Endodermal cell (in vitro differentiated cells): ENCODE results near the gene ALDOA. TPM values are rescaled to one million over a fixed set of nuclear protein-coding genes. Genes with fewer than 3 reads are reported as not detected.

Source experiments
- DNase-seq: peaks from one replicate; pipeline ENCODE4 v3.0.0-alpha.2; 2017
- H3K27ac ChIP-seq: 2 replicates; pipeline ENCODE4 v1.5.1; 2013; ENCODE audit warnings: mild to moderate bottlenecking, low read depth, low read length, moderate library complexity
- H3K27me3 ChIP-seq: 2 replicates; pipeline ENCODE4 v1.6.1; 2013; ENCODE audit warnings: mild to moderate bottlenecking, low read length, moderate library complexity; ENCODE audit not compliant: insufficient read depth, control insufficient read depth, poor library complexity, severe bottlenecking
- H3K36me3 ChIP-seq: 2 replicates; pipeline ENCODE4 v1.7.0; 2013; ENCODE audit warnings: mild to moderate bottlenecking, low read length, moderate library complexity; ENCODE audit not compliant: control insufficient read depth, insufficient read depth
- H3K4me1 ChIP-seq: one replicate; pipeline ENCODE4 v1.7.0; 2013; ENCODE audit warnings: low read length; ENCODE audit not compliant: control insufficient read depth, insufficient read depth
- H3K4me3 ChIP-seq: 2 replicates; pipeline ENCODE4 v1.5.1; 2013; ENCODE audit warnings: mild to moderate bottlenecking, low read length, moderate library complexity
- H3K9ac ChIP-seq: 2 replicates; pipeline ENCODE4 v1.6.1; 2013; ENCODE audit warnings: mild to moderate bottlenecking, low read length, moderate library complexity; ENCODE audit not compliant: poor library complexity, severe bottlenecking; ENCODE audit errors: extremely low read depth
- H3K9me3 ChIP-seq: 2 replicates; pipeline ENCODE4 v1.6.1; 2013; ENCODE audit warnings: mild to moderate bottlenecking, low read length, moderate library complexity; ENCODE audit not compliant: control insufficient read depth
- H3K27ac Mint-ChIP-seq: 2 replicates; pipeline ENCODE4 v1.8.0; 2020; ENCODE audit warnings: mixed read lengths
- H3K27me3 Mint-ChIP-seq: 2 replicates; pipeline ENCODE4 v1.8.0; 2021; ENCODE audit warnings: mild to moderate bottlenecking, mixed read lengths; ENCODE audit not compliant: insufficient read depth
- H3K36me3 Mint-ChIP-seq: 2 replicates; pipeline ENCODE4 v1.8.0; 2020; ENCODE audit warnings: low read depth, mixed read lengths
- H3K4me1 Mint-ChIP-seq: 2 replicates; pipeline ENCODE4 v1.8.0; 2020; ENCODE audit warnings: mixed read lengths
- H3K4me3 Mint-ChIP-seq: 2 replicates; pipeline ENCODE4 v1.8.0; 2020; ENCODE audit warnings: mild to moderate bottlenecking, moderate library complexity, mixed read lengths
- H3K9me3 Mint-ChIP-seq: 2 replicates; pipeline ENCODE4 v1.8.0; 2020; ENCODE audit warnings: mild to moderate bottlenecking, mixed read lengths
- WGBS, 2 experiments: methylation state at CpG; one replicate each; pipeline versions ENCODE4 v1.1.5 to v1.1.7; 2013; ENCODE audit warnings: missing lambda C conversion rate in 2 of 2, mixed read lengths in 1 of 2; ENCODE audit not compliant: insufficient coverage in 1 of 2, insufficient read length in 1 of 2; 5-methylcytosine and 5-hydroxymethylcytosine counted together
- total RNA-seq, 2 donors: library from RNA; stranded (reverse); fragmentation: NEBNext Ultra II Directional in 1 of 2; extraction: Animal tissue kit (Norgen Biotek cat#: 25700) in 1 of 2; gene quantifications; 2 replicates in 1 of 2; 3 replicates in 1 of 2; pipeline ENCODE4 v1.2.1, GENCODE V29; 2021
- TF ChIP-seq, protein P1 (sequence below): fragments of 200-600 bp; sonication (generic); conservative IDR thresholded peaks from 2 replicates; pipeline ENCODE4 v1.5.0; 2021; ENCODE audit warnings: antibody characterized with exemption, mild to moderate bottlenecking

ALDOA gene
- total RNA-seq, 2 donors from 2014 or later = 645 to 652 TPM

DNA sequence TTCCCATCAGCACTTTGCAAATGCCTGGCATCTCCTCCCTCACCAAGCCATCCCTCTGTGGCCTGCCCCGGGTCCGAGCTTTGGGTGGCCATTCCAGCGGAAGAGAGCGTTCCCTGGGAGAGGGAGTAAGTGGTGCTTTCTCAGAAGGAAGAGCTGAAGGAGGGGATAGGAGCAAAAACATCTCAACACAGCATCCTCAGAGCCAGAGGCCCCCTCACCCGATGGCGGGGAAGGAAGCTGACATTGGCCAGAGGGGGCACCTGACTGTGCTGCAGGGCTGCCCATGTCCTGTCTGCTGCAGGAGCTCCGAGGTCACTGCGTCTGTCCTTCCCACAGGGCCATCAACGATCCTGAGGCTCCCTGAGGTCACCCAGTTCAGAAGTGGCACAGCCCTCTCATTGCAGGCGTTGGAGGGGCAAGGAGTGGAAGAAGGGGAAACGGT lies 34.1 kb upstream of the ALDOA start:
- H3K4me3 ChIP-seq = peak overlapping the region; percentile 45
- H3K27me3 ChIP-seq = peaks cover 41% of the 10 kb centered on the region
- peak overlapping the region; percentile 47 for H3K4me3 Mint-ChIP-seq

DNA sequence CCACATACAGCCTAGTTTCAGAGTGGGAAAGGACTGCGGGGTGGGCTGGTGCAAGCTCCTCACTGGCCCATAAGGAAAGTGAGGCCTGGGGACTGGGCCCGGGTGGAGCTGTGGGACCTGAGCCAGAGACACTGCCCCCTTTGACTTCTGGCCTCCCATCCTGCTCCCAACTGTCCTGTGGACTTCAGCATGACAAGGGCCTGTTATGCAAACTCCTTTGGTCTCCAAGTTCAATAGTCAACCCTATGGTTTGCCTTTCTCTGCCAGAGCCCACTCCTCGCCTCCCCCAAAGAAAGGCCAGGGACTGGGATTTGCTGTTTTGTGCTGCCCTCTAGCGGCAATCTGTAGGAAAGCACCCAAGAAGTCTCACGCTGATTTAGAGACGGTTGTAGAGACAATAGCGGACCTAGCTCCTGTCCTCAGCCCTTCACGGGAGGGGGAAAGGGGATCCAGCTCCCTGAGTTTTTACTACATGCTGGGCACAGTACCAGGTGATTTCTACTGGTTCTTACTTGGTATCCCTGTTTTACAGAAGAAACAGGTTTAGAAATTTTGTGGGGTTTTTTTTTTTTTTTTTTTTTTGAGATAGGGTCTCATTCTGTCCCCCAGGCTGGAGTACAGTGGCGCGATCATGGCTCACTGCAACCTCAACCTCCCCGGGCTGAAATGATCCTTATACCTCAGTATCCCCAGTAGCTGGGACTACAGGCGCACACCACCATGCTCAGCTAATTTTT lies 33.3 kb upstream of the ALDOA start:
- Histone ChIP-seq H3K27me3 (peaks cover 42% of the 10 kb centered on the region), H3K36me3 (no peaks in the 10 kb centered on the region), H3K4me1 (no peaks in the 10 kb centered on the region), H3K27ac (no peak overlapping the region), H3K9me3 (no peaks in the 10 kb centered on the region), H3K4me3 (no peak overlapping the region), H3K9ac (no peak overlapping the region)
- Mint-ChIP-seq H3K27ac (no peak overlapping the region), H3K36me3 (no peaks in the 10 kb centered on the region), H3K9me3 (no peaks in the 10 kb centered on the region), H3K4me1 (peaks cover 2% of the 10 kb centered on the region), H3K4me3 (peak overlapping the region; percentile 47), H3K27me3 (peaks cover 72% of the 10 kb centered on the region)
- 27 to 39% methylated on average over 8 to 12 of the region's 12 CpGs for WGBS, 2 experiments
- DNase-seq = peak; percentile 93
- TF ChIP-seq, protein P1, sequence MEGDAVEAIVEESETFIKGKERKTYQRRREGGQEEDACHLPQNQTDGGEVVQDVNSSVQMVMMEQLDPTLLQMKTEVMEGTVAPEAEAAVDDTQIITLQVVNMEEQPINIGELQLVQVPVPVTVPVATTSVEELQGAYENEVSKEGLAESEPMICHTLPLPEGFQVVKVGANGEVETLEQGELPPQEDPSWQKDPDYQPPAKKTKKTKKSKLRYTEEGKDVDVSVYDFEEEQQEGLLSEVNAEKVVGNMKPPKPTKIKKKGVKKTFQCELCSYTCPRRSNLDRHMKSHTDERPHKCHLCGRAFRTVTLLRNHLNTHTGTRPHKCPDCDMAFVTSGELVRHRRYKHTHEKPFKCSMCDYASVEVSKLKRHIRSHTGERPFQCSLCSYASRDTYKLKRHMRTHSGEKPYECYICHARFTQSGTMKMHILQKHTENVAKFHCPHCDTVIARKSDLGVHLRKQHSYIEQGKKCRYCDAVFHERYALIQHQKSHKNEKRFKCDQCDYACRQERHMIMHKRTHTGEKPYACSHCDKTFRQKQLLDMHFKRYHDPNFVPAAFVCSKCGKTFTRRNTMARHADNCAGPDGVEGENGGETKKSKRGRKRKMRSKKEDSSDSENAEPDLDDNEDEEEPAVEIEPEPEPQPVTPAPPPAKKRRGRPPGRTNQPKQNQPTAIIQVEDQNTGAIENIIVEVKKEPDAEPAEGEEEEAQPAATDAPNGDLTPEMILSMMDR = peak; percentile 91

More for the DNA sequence above, 34.1 kb upstream of the ALDOA start:
- Histone ChIP-seq H3K4me1 (no peaks in the 10 kb centered on the region), H3K9me3 (no peaks in the 10 kb centered on the region), H3K9ac (no peak overlapping the region), H3K36me3 (no peaks in the 10 kb centered on the region), H3K27ac (no peak overlapping the region)
- H3K27me3 Mint-ChIP-seq = peaks cover 70% of the 10 kb centered on the region
- H3K36me3 Mint-ChIP-seq = no peaks in the 10 kb centered on the region
- peak; percentile 70 for DNase-seq
- 40 to 52% methylated on average over 2 to 11 of the region's 11 CpGs for WGBS, 2 experiments
- TF ChIP-seq, protein P1 = no peak
- H3K4me1 Mint-ChIP-seq = peaks cover 2% of the 10 kb centered on the region
- H3K27ac Mint-ChIP-seq = no peak overlapping the region
- H3K9me3 Mint-ChIP-seq = no peaks in the 10 kb centered on the region

DNA sequence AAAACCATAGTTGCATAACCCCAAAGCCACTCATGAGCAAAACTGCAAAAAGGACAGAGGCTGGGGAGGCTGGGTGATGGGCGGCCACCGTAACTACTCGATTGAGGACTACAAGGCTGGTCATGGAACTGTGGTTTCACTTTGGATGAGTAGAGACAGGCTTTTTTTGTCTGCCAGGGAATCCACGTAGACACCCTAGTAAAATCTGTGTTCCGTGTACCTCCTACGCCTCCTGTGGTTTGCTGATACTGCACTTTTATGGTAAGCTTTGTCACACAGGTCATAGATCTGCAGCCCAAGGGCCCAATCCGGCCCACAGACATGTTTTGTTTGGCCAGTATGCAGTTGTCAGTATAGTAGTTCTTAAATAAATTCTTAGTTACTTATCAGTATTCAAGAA lies 32.3 kb upstream of the ALDOA start:
- TF ChIP-seq, protein P1 = no peak
- no peaks in the 10 kb centered on the region for H3K36me3 Mint-ChIP-seq
- Histone ChIP-seq H3K4me3 (no peak overlapping the region), H3K36me3 (no peaks in the 10 kb centered on the region), H3K9ac (no peak overlapping the region), H3K27ac (no peak overlapping the region), H3K4me1 (no peaks in the 10 kb centered on the region), H3K27me3 (peaks cover 42% of the 10 kb centered on the region), H3K9me3 (no peaks in the 10 kb centered on the region)
- no peak overlapping the region for H3K27ac Mint-ChIP-seq
- no peak overlapping the region for H3K4me3 Mint-ChIP-seq
- 87 to 93% methylated on average over 5 to 7 of the region's 7 CpGs for WGBS, 2 experiments
- H3K9me3 Mint-ChIP-seq = no peaks in the 10 kb centered on the region
- peaks cover 2% of the 10 kb centered on the region for H3K4me1 Mint-ChIP-seq
- no peak for DNase-seq
- H3K27me3 Mint-ChIP-seq = peaks cover 74% of the 10 kb centered on the region
